Measurements from ENCODE around the gene LTA4H. TPM values are rescaled to one million over a fixed set of nuclear protein-coding genes. Genes with fewer than 3 reads are reported as not detected.

LTA4H gene
- total and polyA plus RNA-seq, 2 of the 4 experiments (the other 2 are of a cell fraction), result 41.0 to 43.3 TPM

- H3K27ac ChIP-seq (ENCODE audit: insufficient read depth, low read length), result no peak overlapping the region
- WGBS, 2 experiments (ENCODE audit: extremely low coverage in 2 of 2, insufficient read length in 1 of 2), result 80% methylated on average over 1 of the region's 3 CpGs; no CpG with 5 or more reads in 1 of the 2 experiments
- no peak overlapping the region for H4K5ac ChIP-seq (ENCODE audit: low read depth, low read length)
- no peak overlapping the region for H2BK20ac ChIP-seq (ENCODE audit: low read depth, low read length)
- no peak overlapping the region for H3K4me3 ChIP-seq (ENCODE audit: insufficient read depth, low read depth, low read length)
- H3K36me3 ChIP-seq (ENCODE audit: control insufficient read depth, insufficient read depth, low read length), result peaks cover 4% of the 10 kb centered on the region; the same call in 1 of the 2 replicates
- TF ChIP-seq MXI1 (IDR thresholded peaks at IDR 0.05; ENCODE audit: borderline replicate concordance, low read depth, low read length) (no peak), POLR2A (IDR thresholded peaks at IDR 0.05; ENCODE audit: low read depth, low read length) (no peak), USF2 (IDR thresholded peaks at IDR 0.05; ENCODE audit: low read depth, low read length) (no peak), FOS (IDR thresholded peaks at IDR 0.05; ENCODE audit: low read depth, low read length) (no peak), CEBPB (IDR thresholded peaks at IDR 0.05; ENCODE audit: low read depth, low read length) (no peak), MAFK (IDR thresholded peaks at IDR 0.05; ENCODE audit: low read depth, low read length) (no peak), RCOR1 (IDR thresholded peaks at IDR 0.05; ENCODE audit: insufficient replicate concordance, low read length) (no peak), RAD21 (IDR thresholded peaks at IDR 0.05; ENCODE audit: low read length) (no peak), SMC3 (IDR thresholded peaks at IDR 0.05; ENCODE audit: low read depth, low read length) (no peak), ELK1 (IDR thresholded peaks at IDR 0.05; ENCODE audit: borderline replicate concordance, low read depth, low read length) (no peak), CTCF (conservative IDR thresholded peaks at IDR 0.05; ENCODE audit: low read depth, low read length) (no peak), BHLHE40 (IDR thresholded peaks at IDR 0.05; ENCODE audit: low read depth, low read length) (no peak), RFX5 (IDR thresholded peaks at IDR 0.05; ENCODE audit: low read depth, low read length) (no peak)
- H2BK5ac ChIP-seq (ENCODE audit: low read depth, low read length, poor library complexity, severe bottlenecking), result no peak overlapping the region
- no TSS peak for BruUV-seq (replicated peaks)
- no peaks in the 10 kb centered on the region for H3K79me1 ChIP-seq (ENCODE audit: low read depth in 1 of 2, low read length in 2 of 2)
- no peak overlapping the region for H2BK120ac ChIP-seq (ENCODE audit: low read depth, low read length)
- H3K9ac ChIP-seq (ENCODE audit: low read depth, low read length), result no peak overlapping the region
- no peak overlapping the region for H3K4me2 ChIP-seq (ENCODE audit: low read depth, low read length)
- intact Hi-C loops (cut with micrococcal nuclease) (no loop called here), in situ Hi-C loops (cut with MboI; ENCODE audit: low sequenced_read_pairs) (no loop called here), dilution Hi-C loops (cut with HindIII; ENCODE audit: low sequenced_read_pairs, unreplicated experiment) (no loop called here)
- ATAC-seq (ENCODE audit: low read depth) (no peak), DNase-seq (no peak)
- no peak overlapping the region for H4K8ac ChIP-seq (ENCODE audit: low read depth in 2 of 2, low read length in 2 of 2)
- no peaks in the 10 kb centered on the region for H3K9me3 ChIP-seq (ENCODE audit: control insufficient read depth, insufficient read depth, low read length)
- no peaks in the 10 kb centered on the region; the same call in 1 of the 2 replicates for H3K9me1 ChIP-seq (ENCODE audit: insufficient read depth, low read length)
- no peak overlapping the region for H3K18ac ChIP-seq (ENCODE audit: low read depth, low read length)
- no peaks in the 10 kb centered on the region for H4K20me1 ChIP-seq (ENCODE audit: insufficient read depth, low read length)
- no peak overlapping the region for H3K14ac ChIP-seq (replicated peaks; ENCODE audit: low read depth, low read length)
- no peak overlapping the region for H3K4ac ChIP-seq (ENCODE audit: low read depth, low read length)
- H2AK9ac ChIP-seq (replicated peaks; ENCODE audit: low read depth, low read length, poor library complexity), result no peak overlapping the region
- ChIA-PET POLR2A (ENCODE audit: unreplicated experiment) (no interaction called here), CTCF (interaction anchor here (3.0 kb wide), 1 partner anchor 8 kb away, joined by 11 read pairs; no protein-coding TSS in a partner anchor)
- no peaks in the 10 kb centered on the region for H3K4me1 ChIP-seq (ENCODE audit: control insufficient read depth, insufficient read depth, low read length)
- peaks cover 4% of the 10 kb centered on the region for H3K27me3 ChIP-seq (ENCODE audit: control insufficient read depth, insufficient read depth, low read length)
- H2BK15ac ChIP-seq (ENCODE audit: low read depth, low read length), result no peak overlapping the region
- H3K23ac ChIP-seq (ENCODE audit: low read depth, low read length), result no peak overlapping the region
- H3K56ac ChIP-seq (ENCODE audit: extremely low read depth, insufficient read depth, low read length), result no peak overlapping the region
- H2AK5ac ChIP-seq (ENCODE audit: low read depth, low read length), result no peak overlapping the region
- H2AFZ ChIP-seq (replicated peaks; ENCODE audit: low read length, poor library complexity), result no peak overlapping the region
- H4K91ac ChIP-seq (ENCODE audit: insufficient read depth, low read depth, low read length), result no peak overlapping the region
These were observed 38.1 kb downstream of the LTA4H start for GRCh38 chr12:95997276-95997675.

Measured in IMR-90 (cell line).